ENCODE measurements around the gene OTULINL. TPM values are rescaled to one million over a fixed set of nuclear protein-coding genes. Genes with fewer than 3 reads are reported as not detected.

The OTULINL gene
- total RNA-seq, 2 experiments from 2014 or later, result 9.4 to 10.9 TPM

- DNase-seq (no peak), ATAC-seq (no peak)
- H3K4me1 Mint-ChIP-seq, result no peaks in the 10 kb centered on the region
- intact Hi-C loops (cut with DNase I, micrococcal nuclease), result no loop called here
- POLR2A ChIA-PET, result no interaction called here
- CTCF ChIA-PET, result interaction anchor here (0.6 to 3.6 kb wide), 4 partner anchors 8 to 290 kb away, joined by 4 to 19 read pairs (median 6); no protein-coding TSS in a partner anchor
- peaks cover 5% of the 10 kb centered on the region for H3K27me3 Mint-ChIP-seq
- no peak overlapping the region for H3K4me3 Mint-ChIP-seq
- no peaks in the 10 kb centered on the region for H3K9me3 Mint-ChIP-seq (ENCODE audit: low read depth)
- H3K36me3 Mint-ChIP-seq (ENCODE audit: low read depth), result no peaks in the 10 kb centered on the region
- no peak overlapping the region for H3K27ac Mint-ChIP-seq
Measured at GRCh38 chr5:14640765-14641164, 59.2 kb downstream of the OTULINL start.

- Mint-ChIP-seq H3K9me3 (ENCODE audit: low read depth) (no peaks in the 10 kb centered on the region), H3K27me3 (peaks cover 4% of the 10 kb centered on the region), H3K36me3 (ENCODE audit: low read depth) (no peaks in the 10 kb centered on the region), H3K4me3 (no peak overlapping the region), H3K4me1 (no peaks in the 10 kb centered on the region), H3K27ac (no peak overlapping the region)
- POLR2A ChIA-PET, result no interaction called here
- intact Hi-C loops (cut with DNase I, micrococcal nuclease), result loop anchor here in 1 of 2 experiments (5.0 kb wide), 1 partner anchor 657 kb away; no protein-coding TSS in a partner anchor
- no peak for DNase-seq
- CTCF ChIA-PET, result interaction anchor here (0.6 to 1.4 kb wide), 6 partner anchors 123 to 638 kb away, joined by 3 to 5 read pairs (median 4); no protein-coding TSS in a partner anchor
- no peak for ATAC-seq
Measured at GRCh38 chr5:14644623-14645237, 63.1 kb downstream of the OTULINL start.

- Mint-ChIP-seq H3K9me3 (ENCODE audit: low read depth) (no peaks in the 10 kb centered on the region), H3K27me3 (peaks cover 7% of the 10 kb centered on the region), H3K36me3 (ENCODE audit: low read depth) (no peaks in the 10 kb centered on the region), H3K27ac (no peak overlapping the region), H3K4me3 (no peak overlapping the region), H3K4me1 (peaks cover under 1% of the 10 kb centered on the region)
- POLR2A ChIA-PET, result no interaction called here
- intact Hi-C loops (cut with DNase I, micrococcal nuclease), result no loop called here
- ATAC-seq, result no peak
- CTCF ChIA-PET, result interaction anchor here (3.1 to 5.3 kb wide), 4 partner anchors 11 to 299 kb away, joined by 19 to 124 read pairs (median 56); no protein-coding TSS in a partner anchor
- no peak for DNase-seq
Measured at GRCh38 chr5:14650052-14650451, 68.5 kb downstream of the OTULINL start.

- intact Hi-C loops (cut with DNase I, micrococcal nuclease), result no loop called here
- Mint-ChIP-seq H3K36me3 (ENCODE audit: low read depth) (no peaks in the 10 kb centered on the region), H3K27ac (no peak overlapping the region)
Measured at GRCh38 chr5:14655146-14655741, 73.7 kb downstream of the OTULINL start.

GRCh38 chr5:14656898-14657297 lies 75.3 kb downstream of the OTULINL start:
- H3K4me3 Mint-ChIP-seq, result no peak overlapping the region
- intact Hi-C loops (cut with DNase I, micrococcal nuclease), result no loop called here
- H3K9me3 Mint-ChIP-seq (ENCODE audit: low read depth), result peaks cover 2% of the 10 kb centered on the region
- POLR2A ChIA-PET, result no interaction called here
- no peaks in the 10 kb centered on the region for H3K27me3 Mint-ChIP-seq
- ATAC-seq, result no peak
- H3K4me1 Mint-ChIP-seq, result peaks cover 42% of the 10 kb centered on the region
- H3K36me3 Mint-ChIP-seq (ENCODE audit: low read depth), result no peaks in the 10 kb centered on the region
- H3K27ac Mint-ChIP-seq, result peak overlapping the region; percentile 42
- DNase-seq, result no peak
- CTCF ChIA-PET, result interaction anchor here (0.5 to 2.2 kb wide), 6 partner anchors 8 to 346 kb away, joined by 3 to 17 read pairs (median 4); no protein-coding TSS in a partner anchor

More at GRCh38 chr5:14655146-14655741, 73.7 kb downstream of the OTULINL start:
- Mint-ChIP-seq H3K9me3 (ENCODE audit: low read depth) (peaks cover 2% of the 10 kb centered on the region), H3K27me3 (peaks cover 2% of the 10 kb centered on the region), H3K4me3 (no peak overlapping the region), H3K4me1 (peaks cover 32% of the 10 kb centered on the region)
- DNase-seq, result no peak
- ChIA-PET CTCF (interaction anchor here (0.7 to 2.9 kb wide), 6 partner anchors 22 to 648 kb away, joined by 3 to 12 read pairs (median 4); no protein-coding TSS in a partner anchor), POLR2A (no interaction called here)
- no peak for ATAC-seq

- intact Hi-C loops (cut with DNase I, micrococcal nuclease), result loop anchor here (10.0 kb wide), 2 partner anchors 515 to 645 kb away; partner anchors contain the start of gene TRIO (in 1 of the 2)
- CTCF ChIA-PET, result interaction anchor here (0.9 to 1.4 kb wide), 2 partner anchors 12 kb away, joined by 3 to 4 read pairs; no protein-coding TSS in a partner anchor
- Mint-ChIP-seq H3K4me3 (no peak overlapping the region), H3K27me3 (no peaks in the 10 kb centered on the region), H3K9me3 (ENCODE audit: low read depth) (peaks cover 2% of the 10 kb centered on the region), H3K27ac (no peak overlapping the region), H3K4me1 (peaks cover 59% of the 10 kb centered on the region), H3K36me3 (ENCODE audit: low read depth) (peaks cover 4% of the 10 kb centered on the region)
- no peak for ATAC-seq
- POLR2A ChIA-PET, result no interaction called here
- DNase-seq, result no peak
Measured at GRCh38 chr5:14659821-14660607, 78.4 kb downstream of the OTULINL start.

GRCh38 chr5:14660833-14661232 lies 79.2 kb downstream of the OTULINL start:
- H3K4me1 Mint-ChIP-seq, result peaks cover 51% of the 10 kb centered on the region
- DNase-seq, result no peak
- H3K27me3 Mint-ChIP-seq, result no peaks in the 10 kb centered on the region
- CTCF ChIA-PET, result interaction anchor here (0.9 to 1.4 kb wide), 2 partner anchors 11 to 13 kb away, joined by 3 to 4 read pairs; no protein-coding TSS in a partner anchor
- POLR2A ChIA-PET, result no interaction called here
- intact Hi-C loops (cut with DNase I, micrococcal nuclease), result loop anchor here (10.0 kb wide), 2 partner anchors 516 to 646 kb away; partner anchors contain the start of gene TRIO (in 1 of the 2)
- ATAC-seq, result no peak
- H3K9me3 Mint-ChIP-seq (ENCODE audit: low read depth), result peaks cover 2% of the 10 kb centered on the region
- peaks cover 6% of the 10 kb centered on the region for H3K36me3 Mint-ChIP-seq (ENCODE audit: low read depth)
- H3K4me3 Mint-ChIP-seq, result no peak overlapping the region
- H3K27ac Mint-ChIP-seq, result no peak overlapping the region

Other genes with a start within 250 kb of the OTULINL start
- 10 to 100 TPM; 48.0 to 48.2 TPM for gene OTULIN, start 82.9 kb downstream of the OTULINL start, total RNA-seq